Rectal smooth muscle tissue (tissue), 1 donor: ENCODE measurements around the gene PBX3.

Experiments
- H3K27ac ChIP-seq: one replicate; pipeline ENCODE4 v1.7.0; 2013; ENCODE audit warnings: low read depth, low read length, inconsistent platforms
- H3K27me3 ChIP-seq: one replicate; pipeline ENCODE4 v1.7.0; 2013; ENCODE audit warnings: low read length; ENCODE audit not compliant: control insufficient read depth, insufficient read depth
- H3K36me3 ChIP-seq: one replicate; pipeline ENCODE4 v1.7.0; 2013; ENCODE audit warnings: low read length; ENCODE audit not compliant: control insufficient read depth, insufficient read depth
- H3K4me1 ChIP-seq: one replicate; pipeline ENCODE4 v1.7.0; 2013; ENCODE audit warnings: low read length; ENCODE audit not compliant: control insufficient read depth, insufficient read depth
- H3K4me3 ChIP-seq: one replicate; pipeline ENCODE4 v1.7.0; 2013; ENCODE audit warnings: low read length
- H3K9ac ChIP-seq: one replicate; pipeline ENCODE4 v1.7.0; 2013; ENCODE audit warnings: low read length

The PBX3 gene

GRCh38 chr9:125841444-125841843 lies 94.3 kb downstream of the PBX3 start:
- Histone ChIP-seq H3K27ac (no peak overlapping the region), H3K9ac (no peak overlapping the region), H3K4me1 (peaks cover 31% of the 10 kb centered on the region)

GRCh38 chr9:125842242-125842641 lies 95.1 kb downstream of the PBX3 start:
- no peak overlapping the region for H3K9ac ChIP-seq
- H3K27ac ChIP-seq = peak overlapping the region; percentile 48
- no peak overlapping the region for H3K4me3 ChIP-seq
- peaks cover 31% of the 10 kb centered on the region for H3K4me1 ChIP-seq
- no peaks in the 10 kb centered on the region for H3K27me3 ChIP-seq
- H3K36me3 ChIP-seq = no peaks in the 10 kb centered on the region

More at GRCh38 chr9:125841444-125841843, 94.3 kb downstream of the PBX3 start:
- H3K4me3 ChIP-seq = no peak overlapping the region
- H3K36me3 ChIP-seq = no peaks in the 10 kb centered on the region
- no peaks in the 10 kb centered on the region for H3K27me3 ChIP-seq

- H3K4me1 ChIP-seq = peaks cover 31% of the 10 kb centered on the region
- no peak overlapping the region for H3K27ac ChIP-seq
These were observed 96.5 kb downstream of the PBX3 start for GRCh38 chr9:125843646-125844045.

DNA sequence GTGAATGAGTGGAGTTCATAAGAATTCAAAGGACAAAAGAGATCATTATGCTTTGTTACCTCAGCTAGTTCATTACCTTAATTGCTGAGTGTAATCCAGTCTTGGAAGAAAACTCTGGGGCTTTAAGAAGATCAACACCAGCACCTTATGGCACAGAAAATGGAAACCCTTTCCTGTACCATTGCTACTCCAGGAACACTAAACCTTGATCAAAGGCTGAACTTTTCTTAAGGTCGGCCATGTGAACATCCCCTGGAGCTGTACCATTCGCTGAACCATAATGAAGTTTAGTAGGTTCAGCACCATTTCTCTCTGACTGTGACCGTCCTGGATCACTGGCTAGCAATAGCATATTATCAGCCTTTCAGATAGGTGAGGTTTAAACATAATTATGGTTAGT lies 97.4 kb downstream of the PBX3 start:
- Histone ChIP-seq H3K9ac (no peak overlapping the region), H3K27me3 (no peaks in the 10 kb centered on the region), H3K4me1 (peaks cover 22% of the 10 kb centered on the region), H3K36me3 (no peaks in the 10 kb centered on the region), H3K27ac (no peak overlapping the region), H3K4me3 (no peak overlapping the region)

More at GRCh38 chr9:125843646-125844045, 96.5 kb downstream of the PBX3 start:
- Histone ChIP-seq H3K9ac (no peak overlapping the region), H3K4me3 (no peak overlapping the region), H3K36me3 (no peaks in the 10 kb centered on the region), H3K27me3 (no peaks in the 10 kb centered on the region)

- no peaks in the 10 kb centered on the region for H3K27me3 ChIP-seq
- no peak overlapping the region for H3K4me3 ChIP-seq
- no peak overlapping the region for H3K27ac ChIP-seq
- H3K9ac ChIP-seq = no peak overlapping the region
- peaks cover 20% of the 10 kb centered on the region for H3K4me1 ChIP-seq
- no peaks in the 10 kb centered on the region for H3K36me3 ChIP-seq
These were observed 98.2 kb downstream of the PBX3 start for GRCh38 chr9:125845271-125845808.

DNA sequence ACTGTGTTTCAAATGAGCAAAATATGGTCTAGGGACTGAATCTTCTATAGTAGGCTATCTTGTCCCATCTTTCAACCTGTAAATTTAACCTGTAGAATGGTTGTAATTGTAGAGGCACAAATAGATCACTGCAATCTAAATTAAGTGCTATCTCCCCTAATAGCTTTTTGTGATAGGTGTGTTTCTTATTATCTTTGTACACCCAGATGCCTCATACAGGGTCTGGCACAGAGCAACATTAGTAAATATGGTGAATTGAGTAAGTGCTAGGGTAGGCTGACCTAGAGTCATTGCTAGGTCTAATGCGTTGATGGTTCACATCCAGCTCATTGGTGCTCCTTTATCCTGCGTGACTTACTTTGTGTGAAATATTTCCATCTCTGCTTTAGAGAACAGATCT lies 100.6 kb downstream of the PBX3 start:
- Histone ChIP-seq H3K4me1 (peaks cover 7% of the 10 kb centered on the region), H3K9ac (no peak overlapping the region), H3K36me3 (no peaks in the 10 kb centered on the region), H3K27ac (no peak overlapping the region), H3K4me3 (no peak overlapping the region), H3K27me3 (no peaks in the 10 kb centered on the region)

DNA sequence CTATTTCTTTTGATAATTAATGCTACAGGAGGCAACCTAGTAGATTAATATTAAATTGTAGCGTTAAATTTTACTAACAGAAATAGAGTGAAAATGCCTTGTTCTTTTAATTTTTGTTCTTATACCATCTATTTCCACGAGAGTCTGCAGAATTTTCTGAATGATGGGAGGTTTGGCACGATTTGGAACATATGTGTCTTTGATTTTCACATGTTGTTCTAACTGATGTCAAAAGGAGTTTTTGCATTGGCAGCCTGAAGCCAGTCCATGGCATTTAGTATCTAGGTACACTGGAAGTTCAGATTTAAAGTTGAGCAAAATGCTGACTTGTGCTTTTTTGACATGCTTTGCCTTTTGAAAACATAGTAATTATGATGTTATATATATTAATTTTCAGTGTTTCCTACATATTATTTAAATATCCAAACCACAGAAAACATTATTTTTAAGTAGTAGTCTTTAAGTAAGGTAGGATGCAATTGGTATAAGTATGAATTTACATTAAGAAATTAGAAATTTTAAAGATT lies 103.0 kb downstream of the PBX3 start:
- Histone ChIP-seq H3K27ac (no peak overlapping the region), H3K4me3 (no peak overlapping the region), H3K36me3 (no peaks in the 10 kb centered on the region), H3K9ac (no peak overlapping the region), H3K27me3 (no peaks in the 10 kb centered on the region), H3K4me1 (peaks cover 3% of the 10 kb centered on the region)

DNA sequence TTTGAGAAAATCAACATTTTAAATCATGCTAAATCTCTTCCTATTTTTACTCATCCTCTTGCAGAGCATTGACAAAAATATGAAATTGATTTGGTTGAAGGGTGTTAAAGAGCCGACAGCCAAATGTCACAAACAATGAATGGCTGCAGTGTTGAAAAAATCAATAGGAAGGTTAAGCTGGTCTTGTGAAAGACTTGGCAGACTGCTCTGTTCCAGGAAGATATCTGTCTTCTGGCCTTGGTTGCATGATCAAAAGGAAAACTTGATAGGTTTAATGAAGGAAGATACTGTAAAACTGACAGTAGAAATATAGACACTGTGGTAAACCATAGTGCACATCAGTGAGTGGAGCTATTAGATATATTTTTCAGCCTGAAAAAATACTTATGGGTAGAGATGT lies 103.6 kb downstream of the PBX3 start:
- Histone ChIP-seq H3K27me3 (no peaks in the 10 kb centered on the region), H3K4me1 (peaks cover 3% of the 10 kb centered on the region), H3K36me3 (no peaks in the 10 kb centered on the region), H3K9ac (no peak overlapping the region), H3K27ac (no peak overlapping the region), H3K4me3 (no peak overlapping the region)

GRCh38 chr9:125851979-125852378 lies 104.8 kb downstream of the PBX3 start:
- H3K36me3 ChIP-seq = no peaks in the 10 kb centered on the region
- no peak overlapping the region for H3K9ac ChIP-seq
- H3K4me1 ChIP-seq = peaks cover 3% of the 10 kb centered on the region
- H3K4me3 ChIP-seq = no peak overlapping the region
- no peaks in the 10 kb centered on the region for H3K27me3 ChIP-seq
- no peak overlapping the region for H3K27ac ChIP-seq

DNA sequence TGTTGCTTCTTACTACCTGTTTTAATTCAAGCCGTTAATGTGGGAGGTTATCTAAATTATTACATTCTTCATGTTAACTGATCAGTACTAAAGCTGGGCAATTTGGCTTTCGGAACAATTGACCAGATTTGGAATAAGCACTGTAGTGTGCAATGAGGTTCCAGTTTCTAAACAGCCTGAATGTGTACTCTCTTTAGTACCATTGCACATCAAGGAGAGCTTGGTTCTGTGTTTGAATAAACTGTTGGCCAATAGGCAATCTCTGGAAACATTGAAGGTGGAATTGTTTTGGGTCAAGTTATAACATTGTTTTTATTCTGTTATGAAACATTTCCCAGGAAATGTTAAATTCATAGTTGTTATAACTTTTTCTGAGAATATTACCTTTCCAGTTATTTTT lies 105.2 kb downstream of the PBX3 start:
- H3K4me1 ChIP-seq = peaks cover 3% of the 10 kb centered on the region
- H3K27ac ChIP-seq = no peak overlapping the region
- no peak overlapping the region for H3K4me3 ChIP-seq
- no peaks in the 10 kb centered on the region for H3K27me3 ChIP-seq
- no peaks in the 10 kb centered on the region for H3K36me3 ChIP-seq
- no peak overlapping the region for H3K9ac ChIP-seq

- peaks cover 3% of the 10 kb centered on the region for H3K4me1 ChIP-seq
- no peaks in the 10 kb centered on the region for H3K27me3 ChIP-seq
- H3K9ac ChIP-seq = no peak overlapping the region
- no peak overlapping the region for H3K27ac ChIP-seq
- H3K36me3 ChIP-seq = no peaks in the 10 kb centered on the region
- H3K4me3 ChIP-seq = no peak overlapping the region
These were observed 107.5 kb downstream of the PBX3 start for GRCh38 chr9:125854553-125855275.

- Histone ChIP-seq H3K27ac (no peak overlapping the region), H3K4me1 (peaks cover 3% of the 10 kb centered on the region), H3K27me3 (no peaks in the 10 kb centered on the region), H3K36me3 (no peaks in the 10 kb centered on the region), H3K9ac (no peak overlapping the region), H3K4me3 (no peak overlapping the region)
These were observed 109.2 kb downstream of the PBX3 start for GRCh38 chr9:125856331-125856730.
